GM19452 (cell line): ENCODE data around the gene POC1A.

Source experiments
- ATAC-seq: cut with Tn5 transposase; IDR thresholded peaks from one replicate; pipeline ENCODE4 v1.9.1; 2021; ENCODE audit not compliant: unreplicated experiment

Gene POC1A

GRCh38 chr3:52132041-52132440 lies 22.2 kb downstream of the POC1A start:
- no peak for ATAC-seq

- ATAC-seq, result no peak
Measured at GRCh38 chr3:52130966-52131622, 23.1 kb downstream of the POC1A start.

GRCh38 chr3:52128118-52128683 lies 26.0 kb downstream of the POC1A start:
- no peak for ATAC-seq

GRCh38 chr3:52126500-52126899 lies 27.7 kb downstream of the POC1A start:
- no peak for ATAC-seq

- ATAC-seq, result no peak
Measured at GRCh38 chr3:52126036-52126435, 28.2 kb downstream of the POC1A start.

- ATAC-seq, result no peak
Measured at GRCh38 chr3:52124766-52125165, 29.5 kb downstream of the POC1A start.

- ATAC-seq, result no peak
Measured at GRCh38 chr3:52124126-52124525, 30.1 kb downstream of the POC1A start.

GRCh38 chr3:52123106-52123725 lies 31.0 kb downstream of the POC1A start:
- no peak for ATAC-seq

GRCh38 chr3:52122491-52122890 lies 31.7 kb downstream of the POC1A start:
- ATAC-seq, result no peak

- ATAC-seq, result no peak
Measured at GRCh38 chr3:52121813-52122212, 32.4 kb downstream of the POC1A start.

GRCh38 chr3:52121464-52121805 lies 32.8 kb downstream of the POC1A start:
- ATAC-seq, result no peak

- no peak for ATAC-seq
Measured at GRCh38 chr3:52120556-52121463, 33.4 kb downstream of the POC1A start.

- no peak for ATAC-seq
Measured at GRCh38 chr3:52119826-52120225, 34.4 kb downstream of the POC1A start.

GRCh38 chr3:52119099-52119498 lies 35.1 kb downstream of the POC1A start:
- no peak for ATAC-seq

- no peak for ATAC-seq
Measured at GRCh38 chr3:52118156-52118875, 35.9 kb downstream of the POC1A start.

GRCh38 chr3:52117537-52117936 lies 36.7 kb downstream of the POC1A start:
- ATAC-seq, result no peak

GRCh38 chr3:52112056-52112455 lies 42.2 kb downstream of the POC1A start:
- no peak for ATAC-seq

- ATAC-seq, result no peak
Measured at GRCh38 chr3:52110502-52110901, 43.7 kb downstream of the POC1A start.

GRCh38 chr3:52109611-52110301 lies 44.5 kb downstream of the POC1A start:
- no peak for ATAC-seq
